PC-3 (cell line): ENCODE results near the gene SH3RF3. TPM values are rescaled to one million over a fixed set of nuclear protein-coding genes. Genes with fewer than 3 reads are reported as not detected.

ENCODE experiments used
- ATAC-seq: fragments of 200-7000 bp; cut with Tn5 transposase; 2 replicates; pipeline ENCODE4 v1.9.1; 2020; ENCODE audit warnings: mild to moderate bottlenecking, moderate library complexity
- BruUV-seq: library from RNA; stranded (reverse); fragments of 400-500 nt; replicated peaks from 2 replicates; lab custom pipeline; 2021; lab: Mats Ljungman, UMichigan
- CTCF ChIA-PET: fragments of 300-600 bp; sonication (Branson Sonifier 250); formaldehyde crosslinking; loops from one replicate; lab custom pipeline; 2022; ENCODE audit warnings: antibody characterized with exemption; lab: Charles Lee
- POLR2A ChIA-PET: fragments of 300-600 bp; sonication (Branson Sonifier 250); formaldehyde crosslinking; loops from one replicate; lab custom pipeline; 2022; ENCODE audit warnings: antibody characterized with exemption; ENCODE audit not compliant: unreplicated experiment; lab: Charles Lee
- DNase-seq: peaks from one replicate; pipeline ENCODE4 v3.0.0-alpha.2; 2015
- H2AFZ ChIP-seq: fragments of 300-600 bp; sonication (generic); 2 replicates; pipeline ENCODE4 v1.6.0; 2016; ENCODE audit warnings: antibody characterized with exemption, low read length
- H3F3A ChIP-seq: fragments of 300-600 bp; sonication (generic); one replicate; pipeline ENCODE4 v1.6.0; 2017; ENCODE audit warnings: antibody characterized with exemption, low read length, control low read depth, mild to moderate bottlenecking; ENCODE audit not compliant: unreplicated experiment
- H3K27ac ChIP-seq: fragments of 300-600 bp; sonication (generic); 2 replicates; pipeline ENCODE4 v1.5.1; 2016; ENCODE audit warnings: mild to moderate bottlenecking, low read length
- H3K27me3 ChIP-seq: fragments of 300-600 bp; sonication (generic); 2 replicates; pipeline ENCODE4 v1.6.1; 2016; ENCODE audit warnings: low read length, mixed read lengths
- H3K36me3 ChIP-seq: fragments of 300-600 bp; sonication (generic); 2 replicates; pipeline ENCODE4 v1.6.1; 2016; ENCODE audit warnings: low read depth, mixed run types, low read length, mixed read lengths
- H3K4me1 ChIP-seq: fragments of 300-600 bp; sonication (generic); 2 replicates; pipeline ENCODE4 v1.5.1; 2016; ENCODE audit warnings: low read length; ENCODE audit not compliant: insufficient read depth
- H3K4me2 ChIP-seq: fragments of 300-600 bp; sonication (generic); 2 replicates; pipeline ENCODE4 v1.6.0; 2016; ENCODE audit warnings: low read length
- H3K4me3 ChIP-seq: fragments of 300-600 bp; sonication (generic); 2 replicates; pipeline ENCODE4 v1.5.1; 2016; ENCODE audit warnings: mild to moderate bottlenecking, low read length, mixed read lengths
- H3K79me2 ChIP-seq: fragments of 300-600 bp; sonication (generic); 2 replicates; pipeline ENCODE4 v1.6.1; 2017; ENCODE audit warnings: low read length, mixed read lengths
- H3K9ac ChIP-seq: fragments of 300-600 bp; sonication (generic); 2 replicates; pipeline ENCODE4 v1.6.0; 2016; ENCODE audit warnings: mild to moderate bottlenecking, low read length
- H3K9me2 ChIP-seq: fragments of 300-600 bp; sonication (generic); replicated peaks from 2 replicates; pipeline ENCODE4 v1.6.1; 2016; ENCODE audit warnings: mixed run types, low read length, mixed read lengths
- H3K9me3 ChIP-seq: fragments of 300-600 bp; sonication (generic); 2 replicates; pipeline ENCODE4 v1.6.1; 2016; ENCODE audit warnings: low read length, mixed read lengths
- H4K20me1 ChIP-seq: fragments of 300-600 bp; sonication (generic); 2 replicates; pipeline ENCODE4 v1.6.1; 2016; ENCODE audit warnings: low read length, mixed read lengths
- EZH2 ChIP-seq: fragments of 300-600 bp; sonication (generic); IDR thresholded peaks from one replicate; pipeline ENCODE4 v1.6.1; 2017; ENCODE audit warnings: antibody characterized with exemption, mild to moderate bottlenecking, low read length; ENCODE audit not compliant: unreplicated experiment
- EZH2phosphoT487 ChIP-seq: fragments of 300-600 bp; sonication (generic); IDR thresholded peaks from 2 replicates; pipeline ENCODE4 v1.6.1; 2018; ENCODE audit warnings: mild to moderate bottlenecking, antibody characterized with exemption, low read length, borderline replicate concordance
- intact Hi-C: fragments of 100-400 bp; cut with micrococcal nuclease; formaldehyde crosslinking; loops from 2 replicates; pipeline ENCODE4 v1.9.0; 2023
- total RNA-seq: library from RNA; depleted of rRNA; stranded (reverse); fragments of >200 nt; gene quantifications from 2 replicates; pipeline ENCODE4 v1.2.3, GENCODE V29; 2014
- TF ChIP-seq, protein P1 (sequence below): fragments of 300-600 bp; sonication (generic); conservative IDR thresholded peaks from 2 replicates; pipeline ENCODE4 v1.5.1; 2017; ENCODE audit warnings: antibody characterized with exemption, low read depth, mild to moderate bottlenecking, low read length

The SH3RF3 gene
- total RNA-seq, 1 experiment from 2014 or later = 11.7 TPM

DNA sequence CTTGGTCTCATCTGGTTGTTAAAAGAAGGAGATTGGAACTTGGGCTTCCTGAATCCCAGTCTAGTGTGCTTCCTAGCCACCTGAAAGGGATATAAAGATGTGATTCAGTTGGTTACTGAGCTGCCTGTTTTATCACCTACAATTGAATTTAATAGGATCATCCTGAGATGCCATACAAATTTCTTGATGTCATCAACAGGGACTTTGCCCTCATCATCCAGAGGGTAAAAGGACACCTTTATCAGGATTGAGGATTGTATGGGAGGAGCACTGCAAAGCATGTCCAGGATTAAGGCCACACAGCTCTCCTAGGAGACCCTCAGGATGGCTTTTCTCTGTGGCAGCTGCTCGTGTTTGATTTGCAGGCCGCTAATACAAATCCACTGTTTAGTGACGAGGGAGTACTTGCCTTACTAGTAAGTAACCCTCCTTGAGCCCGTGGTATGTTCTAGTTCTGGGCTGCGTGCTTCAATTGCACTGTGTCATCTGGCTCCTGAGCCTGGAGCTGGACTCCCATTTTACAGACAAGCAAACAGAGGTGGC lies 28.6 kb downstream of the SH3RF3 start:
- CTCF ChIA-PET = no interaction called here
- no peak for ATAC-seq
- DNase-seq = no peak
- Histone ChIP-seq H3K4me3 (no peak overlapping the region), H3K27ac (no peak overlapping the region), H3K4me1 (no peaks in the 10 kb centered on the region), H3K36me3 (no peaks in the 10 kb centered on the region), H2AFZ (no peak overlapping the region), H3K9me3 (no peaks in the 10 kb centered on the region), H3F3A (no peaks in the 10 kb centered on the region), H3K9ac (no peak overlapping the region), H3K79me2 (peaks cover 80% of the 10 kb centered on the region), H4K20me1 (no peaks in the 10 kb centered on the region), H3K4me2 (no peak overlapping the region), H3K27me3 (no peaks in the 10 kb centered on the region), H3K9me2 (no peaks in the 10 kb centered on the region)
- POLR2A ChIA-PET = no interaction called here
- BruUV-seq = no TSS peak
- no peak for TF ChIP-seq EZH2
- TF ChIP-seq EZH2phosphoT487 = no peak
- TF ChIP-seq, protein P1, sequence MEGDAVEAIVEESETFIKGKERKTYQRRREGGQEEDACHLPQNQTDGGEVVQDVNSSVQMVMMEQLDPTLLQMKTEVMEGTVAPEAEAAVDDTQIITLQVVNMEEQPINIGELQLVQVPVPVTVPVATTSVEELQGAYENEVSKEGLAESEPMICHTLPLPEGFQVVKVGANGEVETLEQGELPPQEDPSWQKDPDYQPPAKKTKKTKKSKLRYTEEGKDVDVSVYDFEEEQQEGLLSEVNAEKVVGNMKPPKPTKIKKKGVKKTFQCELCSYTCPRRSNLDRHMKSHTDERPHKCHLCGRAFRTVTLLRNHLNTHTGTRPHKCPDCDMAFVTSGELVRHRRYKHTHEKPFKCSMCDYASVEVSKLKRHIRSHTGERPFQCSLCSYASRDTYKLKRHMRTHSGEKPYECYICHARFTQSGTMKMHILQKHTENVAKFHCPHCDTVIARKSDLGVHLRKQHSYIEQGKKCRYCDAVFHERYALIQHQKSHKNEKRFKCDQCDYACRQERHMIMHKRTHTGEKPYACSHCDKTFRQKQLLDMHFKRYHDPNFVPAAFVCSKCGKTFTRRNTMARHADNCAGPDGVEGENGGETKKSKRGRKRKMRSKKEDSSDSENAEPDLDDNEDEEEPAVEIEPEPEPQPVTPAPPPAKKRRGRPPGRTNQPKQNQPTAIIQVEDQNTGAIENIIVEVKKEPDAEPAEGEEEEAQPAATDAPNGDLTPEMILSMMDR = no peak
- intact Hi-C loops = no loop called here

DNA sequence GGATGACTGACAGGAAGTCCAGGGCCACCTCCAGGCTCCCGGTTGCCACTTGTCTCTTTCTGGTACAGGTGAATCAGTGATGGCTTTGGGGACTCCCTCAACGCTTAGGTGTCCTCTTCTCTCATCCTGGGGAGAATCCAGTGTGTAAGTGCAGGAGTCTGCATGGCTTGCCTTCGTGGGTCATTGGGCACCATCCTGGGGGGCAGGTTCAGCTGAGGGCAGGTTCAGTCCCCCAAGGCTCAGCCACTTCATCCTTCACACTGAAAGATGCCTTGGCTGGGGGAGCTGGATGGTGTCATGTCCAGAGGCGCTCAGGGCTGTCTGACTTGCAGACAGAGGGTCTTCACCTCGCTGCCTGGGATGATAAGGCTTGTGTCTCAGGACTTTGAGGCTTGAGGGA lies 29.2 kb downstream of the SH3RF3 start:
- intact Hi-C loops = no loop called here
- Histone ChIP-seq H4K20me1 (no peaks in the 10 kb centered on the region), H3K79me2 (peaks cover 79% of the 10 kb centered on the region), H3K4me2 (no peak overlapping the region), H3K4me1 (no peaks in the 10 kb centered on the region), H3K9ac (no peak overlapping the region), H3K36me3 (no peaks in the 10 kb centered on the region), H3K9me2 (no peaks in the 10 kb centered on the region), H3K27ac (no peak overlapping the region), H3K4me3 (no peak overlapping the region), H3F3A (no peaks in the 10 kb centered on the region), H3K27me3 (no peaks in the 10 kb centered on the region), H2AFZ (no peak overlapping the region), H3K9me3 (no peaks in the 10 kb centered on the region)
- no peak for DNase-seq
- ChIA-PET POLR2A (no interaction called here), CTCF (no interaction called here)
- ATAC-seq = no peak
- no TSS peak for BruUV-seq
- TF ChIP-seq EZH2phosphoT487 (no peak), EZH2 (no peak)
- TF ChIP-seq, protein P1 = no peak

DNA sequence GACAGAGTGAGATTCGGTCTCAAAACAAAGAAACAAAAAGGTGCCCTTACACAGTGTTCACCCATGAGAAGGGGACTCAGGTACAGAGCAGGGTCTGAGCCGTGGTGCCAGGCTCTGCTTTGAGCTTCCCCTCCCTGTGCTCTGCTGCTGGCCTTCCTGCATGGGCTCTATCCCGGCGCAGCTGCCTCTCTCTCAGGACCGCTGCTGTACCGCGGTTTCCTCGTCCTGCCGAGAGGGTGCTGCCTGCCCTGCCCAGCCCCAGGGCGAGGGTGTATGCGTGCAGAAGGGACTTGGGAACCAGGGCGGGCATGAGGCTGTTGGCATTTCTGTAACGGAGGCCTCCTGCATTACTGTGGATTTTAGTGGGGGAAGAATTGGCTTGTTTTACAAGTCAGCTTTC lies 30.1 kb downstream of the SH3RF3 start:
- ATAC-seq = no peak
- H3F3A ChIP-seq = no peaks in the 10 kb centered on the region
- no peaks in the 10 kb centered on the region for H3K36me3 ChIP-seq
- H3K4me3 ChIP-seq = no peak overlapping the region
- H4K20me1 ChIP-seq = no peaks in the 10 kb centered on the region
- H3K9me3 ChIP-seq = no peaks in the 10 kb centered on the region
- intact Hi-C loops = no loop called here
- TF ChIP-seq, protein P1 = no peak
- TF ChIP-seq EZH2 = no peak
- no peak for TF ChIP-seq EZH2phosphoT487
- DNase-seq = no peak
- no peak overlapping the region for H2AFZ ChIP-seq
- H3K27me3 ChIP-seq = no peaks in the 10 kb centered on the region
- ChIA-PET CTCF (no interaction called here), POLR2A (interaction anchor here (0.7 kb wide), 1 partner anchor 377 kb away, joined by 4 read pairs; no protein-coding TSS in a partner anchor)
- peaks cover 3% of the 10 kb centered on the region; the same call in 1 of the 2 replicates for H3K4me1 ChIP-seq
- H3K9ac ChIP-seq = no peak overlapping the region
- peaks cover 76% of the 10 kb centered on the region for H3K79me2 ChIP-seq
- no peak overlapping the region for H3K27ac ChIP-seq
- no TSS peak for BruUV-seq
- no peaks in the 10 kb centered on the region for H3K9me2 ChIP-seq
- H3K4me2 ChIP-seq = no peak overlapping the region
